LNCaP clone FGC (cell line): Measurements from ENCODE around the gene FAR2.

Source experiments
- DNase-seq: peaks from one replicate; pipeline ENCODE4 v3.0.0-alpha.2; 2011; ENCODE audit warnings: low read depth
- H3K4me3 ChIP-seq: 2 replicates; pipeline ENCODE4 v1.5.1; 2011; ENCODE audit warnings: mild to moderate bottlenecking, low read depth, low read length, control low read depth
- CTCF ChIP-seq: IDR thresholded peaks from 2 replicates; pipeline ENCODE4 v1.5.1; 2012; ENCODE audit warnings: mild to moderate bottlenecking; ENCODE audit not compliant: control insufficient read depth, insufficient read depth; ENCODE audit errors: extremely low read depth

The FAR2 gene

GRCh38 chr12:29223956-29224543 lies 75.0 kb downstream of the FAR2 start:
- H3K4me3 ChIP-seq, result no peak overlapping the region
- no peak for TF ChIP-seq CTCF
- DNase-seq, result no peak

- TF ChIP-seq CTCF, result no peak
- no peak overlapping the region for H3K4me3 ChIP-seq
- no peak for DNase-seq
Measured at GRCh38 chr12:29224572-29224971, 75.5 kb downstream of the FAR2 start.

- no peak overlapping the region for H3K4me3 ChIP-seq
- TF ChIP-seq CTCF, result no peak
- peak; percentile 66 for DNase-seq
Measured at GRCh38 chr12:29225834-29226233, 76.8 kb downstream of the FAR2 start.

GRCh38 chr12:29226616-29227015 lies 77.5 kb downstream of the FAR2 start:
- no peak overlapping the region for H3K4me3 ChIP-seq
- DNase-seq, result no peak
- TF ChIP-seq CTCF, result no peak

- no peak for TF ChIP-seq CTCF
- DNase-seq, result no peak
- no peak overlapping the region for H3K4me3 ChIP-seq
Measured at GRCh38 chr12:29228474-29229157, 79.5 kb downstream of the FAR2 start.

- TF ChIP-seq CTCF, result no peak
Measured at GRCh38 chr12:29229158-29229505, 80.1 kb downstream of the FAR2 start.

GRCh38 chr12:29229937-29230336 lies 80.9 kb downstream of the FAR2 start:
- DNase-seq, result no peak
- no peak overlapping the region for H3K4me3 ChIP-seq
- TF ChIP-seq CTCF, result no peak

More at GRCh38 chr12:29229158-29229505, 80.1 kb downstream of the FAR2 start:
- no peak for DNase-seq
- H3K4me3 ChIP-seq, result no peak overlapping the region
